SW 1271 (cell line): ENCODE results near the gene F7.

Experiments
- DNase-seq, 2 experiments: peaks; one replicate each; lab custom pipeline; 2025; lab: John Stamatoyannopoulos, UW

F7 gene

DNA sequence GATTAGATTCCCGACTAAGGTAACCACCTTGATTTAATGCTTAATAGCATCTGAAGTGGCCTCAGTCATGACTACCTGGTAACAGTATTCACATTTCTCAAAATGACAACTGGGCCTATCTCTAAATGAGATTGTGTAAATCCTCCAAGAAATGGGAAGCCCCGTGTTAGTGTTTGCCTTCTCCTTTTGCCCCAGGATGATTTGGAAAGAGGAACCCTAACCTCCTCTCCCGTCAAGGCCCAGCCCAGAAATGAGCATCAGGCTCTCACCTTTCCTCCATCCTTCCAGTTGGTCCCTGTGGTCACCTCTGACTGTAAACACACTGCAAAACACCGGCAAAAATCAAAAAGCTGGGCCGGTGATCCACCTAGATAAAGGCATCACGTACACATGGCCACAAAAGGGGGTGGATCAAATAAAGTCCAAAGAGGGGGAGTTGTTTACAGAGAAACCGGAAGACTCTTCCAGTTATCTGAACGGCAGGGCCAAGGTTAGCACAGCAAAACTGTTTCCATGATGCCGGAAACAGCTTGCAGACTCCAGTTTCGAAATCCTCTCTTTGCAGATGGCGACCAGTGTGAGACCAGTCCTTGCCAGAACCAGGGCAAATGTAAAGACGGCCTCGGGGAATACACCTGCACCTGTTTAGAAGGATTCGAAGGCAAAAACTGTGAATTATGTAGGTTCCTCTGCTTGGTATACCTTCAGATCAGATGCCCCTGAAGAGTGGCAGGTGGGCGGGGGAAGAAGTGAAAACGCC lies 33.4 kb downstream of the F7 start:
- DNase-seq: no peak

DNA sequence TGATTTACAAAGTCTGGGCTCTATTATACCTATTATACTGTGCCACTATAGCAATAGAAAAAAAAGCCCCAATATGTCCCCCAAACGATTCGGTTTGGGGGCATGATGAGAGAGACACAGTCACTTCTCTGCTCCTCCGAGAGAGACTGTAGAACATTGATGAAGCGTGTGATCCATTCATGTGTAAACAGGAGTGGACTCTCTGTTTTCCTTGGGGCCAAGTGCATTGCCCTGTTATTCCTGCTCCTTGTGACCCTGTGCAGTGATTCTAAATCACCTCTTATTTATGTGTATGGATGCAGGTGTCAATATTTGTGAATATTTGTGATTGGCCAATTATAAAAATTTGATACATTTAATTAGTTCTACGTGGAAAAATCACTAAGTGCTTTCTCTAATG lies 34.0 kb downstream of the F7 start:
- no peak for DNase-seq

DNA sequence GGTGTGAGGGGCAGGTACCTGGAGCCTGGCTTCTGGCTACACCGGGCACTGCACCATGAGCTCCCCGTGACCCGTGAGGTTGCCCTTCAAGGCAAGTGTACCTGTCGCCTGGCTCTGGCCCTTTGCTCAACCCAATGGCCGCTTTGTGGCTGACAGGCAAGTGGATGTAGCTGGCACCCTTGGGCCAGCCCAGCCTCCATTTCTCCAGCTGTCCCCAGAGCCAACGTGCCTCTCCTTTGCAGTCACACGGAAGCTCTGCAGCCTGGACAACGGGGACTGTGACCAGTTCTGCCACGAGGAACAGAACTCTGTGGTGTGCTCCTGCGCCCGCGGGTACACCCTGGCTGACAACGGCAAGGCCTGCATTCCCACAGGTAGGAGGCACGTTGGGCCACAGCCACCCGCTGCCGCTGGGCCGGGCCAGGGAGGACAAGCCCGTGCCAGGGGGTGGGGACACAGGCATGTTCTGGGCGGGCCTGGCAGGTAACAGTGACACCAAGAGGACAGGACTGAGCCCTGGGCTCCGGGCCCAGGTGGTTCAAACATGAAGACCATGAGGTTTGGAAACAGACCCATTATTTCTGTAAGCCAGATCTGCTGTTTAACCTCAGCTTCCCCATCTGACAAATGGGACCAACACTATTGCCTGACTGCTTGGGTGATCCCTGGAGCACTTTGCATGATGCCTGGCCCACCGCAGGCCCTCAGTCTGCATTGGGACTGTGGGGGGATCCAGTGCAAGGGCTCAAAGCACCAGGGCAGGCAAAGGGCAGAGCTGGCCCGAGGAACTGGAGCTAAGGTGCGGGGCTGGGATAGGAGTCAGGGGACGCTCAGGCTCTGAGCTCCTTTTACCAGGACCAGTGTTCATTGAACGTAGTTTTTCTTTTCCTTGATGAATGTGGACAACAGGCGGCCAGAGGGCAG lies 35.3 kb downstream of the F7 start:
- DNase-seq: no peak

DNA sequence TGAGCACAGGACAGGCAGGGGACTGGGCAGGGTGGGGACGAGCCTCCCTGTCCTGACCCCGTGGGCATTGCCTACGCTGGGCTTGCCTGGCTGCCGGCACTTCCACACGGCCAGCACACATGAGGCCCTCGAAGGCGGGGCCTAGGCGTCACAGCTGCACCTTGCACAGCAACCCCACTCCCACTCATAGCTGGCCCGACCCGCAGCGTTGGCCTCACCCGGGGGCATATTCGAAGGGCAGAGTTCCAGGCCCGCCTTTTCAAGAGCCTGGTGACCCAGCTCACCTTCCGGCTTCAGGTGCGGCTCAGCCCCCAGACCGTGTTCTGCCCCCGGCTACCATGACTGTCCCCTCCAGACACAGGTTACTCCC lies 36.0 kb downstream of the F7 start:
- DNase-seq: no peak

DNA sequence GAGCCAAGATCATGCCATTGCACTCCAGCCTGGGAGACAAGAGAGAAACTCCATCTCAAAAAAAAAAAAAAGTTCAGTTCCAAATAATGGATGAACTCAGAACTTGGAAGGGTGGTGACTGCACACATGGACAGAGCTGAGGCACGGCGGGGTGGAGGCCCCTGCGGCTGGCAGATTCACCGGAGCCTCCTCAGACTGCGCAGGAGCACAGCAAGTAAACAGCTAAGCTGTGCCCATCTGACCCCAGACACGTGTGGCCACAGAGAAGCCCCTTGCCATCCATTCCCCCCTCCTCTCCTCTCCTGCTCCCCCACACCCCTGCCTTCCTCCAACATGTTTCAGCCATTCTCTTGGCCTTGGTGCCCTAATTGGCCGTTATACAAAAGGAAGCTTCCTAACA lies 37.3 kb downstream of the F7 start:
- no peak for DNase-seq

DNA sequence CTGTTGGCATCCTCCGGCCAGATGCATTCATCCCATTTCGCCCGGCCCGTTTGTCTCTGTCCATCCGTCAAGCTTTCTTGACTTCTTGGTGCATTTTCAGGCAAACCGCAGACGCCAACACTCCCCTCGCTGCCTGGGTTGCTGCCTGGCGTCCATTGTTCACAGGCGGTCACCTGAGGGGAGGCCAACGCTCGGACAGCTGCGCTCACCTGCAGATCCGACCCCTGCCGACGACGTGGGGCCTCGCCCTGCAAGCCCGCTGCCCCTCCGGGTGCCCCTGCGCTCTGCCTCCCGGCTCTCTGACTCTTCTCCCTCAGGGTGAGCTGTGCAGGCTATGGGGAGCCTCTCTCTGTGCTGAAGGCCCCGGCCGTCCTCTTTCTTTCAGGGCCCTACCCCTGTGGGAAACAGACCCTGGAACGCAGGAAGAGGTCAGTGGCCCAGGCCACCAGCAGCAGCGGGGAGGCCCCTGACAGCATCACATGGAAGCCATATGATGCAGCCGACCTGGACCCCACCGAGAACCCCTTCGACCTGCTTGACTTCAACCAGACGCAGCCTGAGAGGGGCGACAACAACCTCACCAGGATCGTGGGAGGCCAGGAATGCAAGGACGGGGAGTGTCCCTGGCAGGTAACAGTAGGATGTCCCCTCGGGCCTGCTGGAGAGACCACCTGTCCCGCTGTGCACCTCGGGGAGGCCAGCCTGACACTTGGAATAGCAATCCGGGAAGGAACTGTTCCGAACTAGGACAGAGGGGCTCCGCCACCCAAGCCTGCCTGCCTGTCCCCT lies 38.1 kb downstream of the F7 start:
- no peak for DNase-seq

DNA sequence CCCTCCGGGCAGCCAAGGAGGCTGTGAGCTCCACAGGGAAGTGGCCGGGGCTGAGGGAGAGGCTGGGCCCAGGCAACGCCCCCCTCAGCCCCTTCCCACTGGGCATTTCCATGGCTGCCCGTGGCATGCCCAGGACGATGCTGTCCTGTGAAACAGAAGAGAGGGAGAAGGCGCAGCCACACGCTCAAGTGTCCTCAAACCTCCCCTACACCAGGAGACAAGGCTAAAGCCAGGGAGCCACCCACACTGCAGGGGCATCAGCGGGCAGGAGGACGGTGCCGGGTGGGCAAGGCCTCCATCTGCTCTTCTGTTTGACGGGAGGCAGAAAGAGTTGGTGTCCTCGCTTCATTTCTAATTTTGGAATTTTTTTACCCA lies 38.7 kb downstream of the F7 start:
- no peak for DNase-seq

DNA sequence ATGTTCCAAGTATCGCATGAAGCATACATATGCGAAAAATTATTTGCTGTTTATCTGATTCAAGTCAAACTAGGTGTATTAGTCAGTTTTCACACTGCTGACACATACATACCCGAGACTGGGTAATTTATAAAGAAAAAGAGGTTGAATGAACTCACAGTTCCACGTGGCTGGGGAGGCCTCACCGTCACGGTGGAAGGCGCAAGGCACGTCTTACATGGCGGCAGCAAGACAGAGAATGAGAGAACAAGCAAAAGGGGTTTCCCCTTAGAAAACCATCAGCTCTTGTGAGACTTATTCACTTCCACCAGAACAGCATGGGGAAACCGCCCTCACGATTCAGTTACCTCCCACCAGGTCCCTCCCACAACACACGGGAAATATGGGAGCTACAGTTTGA lies 39.9 kb downstream of the F7 start:
- no peak for DNase-seq

DNA sequence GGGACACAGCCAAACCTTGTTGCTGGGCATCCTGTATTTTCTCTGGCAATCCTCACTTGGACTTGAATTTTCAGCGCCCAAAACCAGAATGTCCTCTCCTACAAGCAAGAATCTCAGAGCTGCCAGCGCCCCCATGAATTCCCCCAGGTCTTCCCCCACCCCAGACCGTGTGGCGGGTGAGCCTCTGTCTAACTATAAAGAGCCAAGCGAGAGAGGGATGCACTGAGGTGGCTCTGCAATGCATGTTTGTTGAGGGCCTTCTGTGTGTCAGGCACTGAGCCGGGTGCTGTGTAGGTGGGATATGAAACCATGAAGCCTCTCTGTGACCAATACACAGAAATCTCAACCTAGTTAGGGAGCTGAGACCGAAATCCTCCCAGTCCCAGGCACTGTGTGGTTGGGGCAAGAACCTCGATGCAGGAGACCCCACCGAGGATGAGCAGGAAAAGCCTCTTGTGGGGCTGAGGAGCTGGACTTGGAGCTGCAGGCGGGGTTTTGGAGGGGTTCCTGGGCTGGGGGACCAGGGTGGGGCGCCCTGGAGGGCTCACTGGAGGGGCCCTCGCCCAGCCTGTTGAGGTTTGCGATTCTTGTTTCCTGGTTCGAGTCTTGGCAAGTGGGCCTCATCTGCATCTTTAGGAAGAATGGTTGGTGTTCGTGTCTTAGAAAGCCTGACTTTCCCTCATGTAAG lies 40.5 kb downstream of the F7 start:
- no peak for DNase-seq

DNA sequence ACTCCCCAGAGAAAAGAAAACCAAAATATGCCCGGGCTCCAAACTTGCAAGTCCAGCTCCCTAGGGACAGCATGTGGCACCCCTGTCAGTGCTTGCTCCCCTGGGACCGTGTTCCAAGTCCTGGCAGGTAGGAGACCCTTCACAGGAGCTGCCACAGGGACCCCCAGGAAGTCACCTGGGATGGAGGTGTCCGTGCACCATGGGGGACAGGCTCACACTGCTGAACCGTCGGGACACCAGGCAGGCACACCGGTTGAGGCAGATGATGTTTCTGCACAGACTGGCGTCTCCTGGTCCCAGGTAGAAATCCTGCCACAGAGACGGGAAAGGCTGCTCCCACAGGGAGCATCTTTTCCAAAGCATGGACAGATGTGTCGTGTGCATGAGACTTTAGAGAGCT lies 41.2 kb downstream of the F7 start:
- DNase-seq: no peak

DNA sequence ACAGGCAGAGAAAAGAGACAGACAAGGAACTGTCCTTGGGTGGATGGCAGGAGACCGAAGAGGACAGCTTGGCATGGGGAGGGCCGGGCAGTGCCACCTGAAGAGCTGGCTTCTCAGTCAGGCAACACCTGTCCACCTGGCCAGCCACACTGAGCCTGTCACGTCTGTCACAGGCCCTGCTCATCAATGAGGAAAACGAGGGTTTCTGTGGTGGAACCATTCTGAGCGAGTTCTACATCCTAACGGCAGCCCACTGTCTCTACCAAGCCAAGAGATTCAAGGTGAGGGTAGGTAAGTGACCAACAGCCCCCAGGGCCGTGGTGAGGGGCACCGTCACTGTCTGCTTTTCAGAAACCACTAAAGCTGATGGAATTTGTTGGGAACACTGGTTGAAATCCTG lies 41.6 kb downstream of the F7 start:
- DNase-seq: no peak

DNA sequence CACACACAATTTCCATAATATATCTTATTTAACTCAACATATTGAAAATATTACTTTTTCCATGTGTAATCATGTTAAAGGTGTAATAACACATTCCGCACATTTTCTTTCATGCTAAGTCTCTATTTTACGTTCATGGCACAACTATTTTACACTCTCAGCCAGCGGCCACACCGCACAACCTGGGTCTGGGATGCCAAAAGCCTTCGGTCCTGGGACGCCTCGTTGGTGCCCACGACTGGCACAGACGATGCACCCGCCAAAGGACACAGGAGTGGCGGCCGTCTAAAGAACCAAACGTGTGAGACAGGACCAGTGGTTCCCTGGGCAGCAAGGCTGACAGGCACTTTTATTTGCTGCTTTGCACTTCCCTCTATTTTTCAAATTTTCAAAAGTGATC lies 42.8 kb downstream of the F7 start:
- DNase-seq: no peak

DNA sequence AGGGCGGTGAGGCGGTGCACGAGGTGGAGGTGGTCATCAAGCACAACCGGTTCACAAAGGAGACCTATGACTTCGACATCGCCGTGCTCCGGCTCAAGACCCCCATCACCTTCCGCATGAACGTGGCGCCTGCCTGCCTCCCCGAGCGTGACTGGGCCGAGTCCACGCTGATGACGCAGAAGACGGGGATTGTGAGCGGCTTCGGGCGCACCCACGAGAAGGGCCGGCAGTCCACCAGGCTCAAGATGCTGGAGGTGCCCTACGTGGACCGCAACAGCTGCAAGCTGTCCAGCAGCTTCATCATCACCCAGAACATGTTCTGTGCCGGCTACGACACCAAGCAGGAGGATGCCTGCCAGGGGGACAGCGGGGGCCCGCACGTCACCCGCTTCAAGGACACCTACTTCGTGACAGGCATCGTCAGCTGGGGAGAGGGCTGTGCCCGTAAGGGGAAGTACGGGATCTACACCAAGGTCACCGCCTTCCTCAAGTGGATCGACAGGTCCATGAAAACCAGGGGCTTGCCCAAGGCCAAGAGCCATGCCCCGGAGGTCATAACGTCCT lies 43.4 kb downstream of the F7 start:
- no peak for DNase-seq

DNA sequence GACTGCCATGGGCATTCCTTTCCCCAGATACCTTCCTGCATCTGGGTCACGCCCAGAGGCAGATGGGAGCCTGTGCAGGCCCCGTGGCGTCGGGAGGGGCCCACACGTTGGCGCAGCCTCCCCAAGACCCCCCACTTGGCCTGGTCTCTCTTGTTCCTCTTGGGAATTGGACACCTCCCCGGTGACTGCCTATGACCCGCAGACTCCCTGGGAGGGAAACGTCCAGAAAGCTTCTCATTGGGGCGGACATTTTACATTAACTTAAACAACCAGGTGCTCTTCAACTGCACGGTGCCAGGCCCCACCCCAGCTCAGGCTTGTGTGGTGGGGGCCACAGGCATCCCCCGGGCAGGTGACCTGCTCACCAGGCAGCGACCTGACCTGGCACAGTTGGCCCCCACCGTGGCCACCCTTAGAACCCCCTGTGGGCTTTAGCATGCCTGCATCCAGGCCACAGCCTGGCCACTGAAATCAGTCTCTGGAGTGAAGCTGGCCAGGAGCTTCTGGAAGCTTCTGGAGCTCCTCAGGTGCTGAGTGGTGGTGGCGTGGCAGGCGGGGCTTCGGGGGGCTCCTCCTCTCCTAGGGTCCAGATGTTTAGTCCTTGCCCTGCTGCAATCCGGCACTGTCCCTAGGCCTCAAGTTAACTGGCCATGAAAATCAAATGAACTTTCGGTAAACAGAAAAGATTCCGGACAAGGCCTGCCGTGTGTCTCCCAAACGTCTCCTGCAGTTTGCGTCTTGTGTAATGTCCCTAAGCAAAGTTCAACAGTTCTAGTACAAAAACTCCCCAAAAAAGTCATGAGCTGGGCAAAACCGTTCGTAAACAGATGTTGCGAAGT lies 44.3 kb downstream of the F7 start:
- no peak for DNase-seq

DNA sequence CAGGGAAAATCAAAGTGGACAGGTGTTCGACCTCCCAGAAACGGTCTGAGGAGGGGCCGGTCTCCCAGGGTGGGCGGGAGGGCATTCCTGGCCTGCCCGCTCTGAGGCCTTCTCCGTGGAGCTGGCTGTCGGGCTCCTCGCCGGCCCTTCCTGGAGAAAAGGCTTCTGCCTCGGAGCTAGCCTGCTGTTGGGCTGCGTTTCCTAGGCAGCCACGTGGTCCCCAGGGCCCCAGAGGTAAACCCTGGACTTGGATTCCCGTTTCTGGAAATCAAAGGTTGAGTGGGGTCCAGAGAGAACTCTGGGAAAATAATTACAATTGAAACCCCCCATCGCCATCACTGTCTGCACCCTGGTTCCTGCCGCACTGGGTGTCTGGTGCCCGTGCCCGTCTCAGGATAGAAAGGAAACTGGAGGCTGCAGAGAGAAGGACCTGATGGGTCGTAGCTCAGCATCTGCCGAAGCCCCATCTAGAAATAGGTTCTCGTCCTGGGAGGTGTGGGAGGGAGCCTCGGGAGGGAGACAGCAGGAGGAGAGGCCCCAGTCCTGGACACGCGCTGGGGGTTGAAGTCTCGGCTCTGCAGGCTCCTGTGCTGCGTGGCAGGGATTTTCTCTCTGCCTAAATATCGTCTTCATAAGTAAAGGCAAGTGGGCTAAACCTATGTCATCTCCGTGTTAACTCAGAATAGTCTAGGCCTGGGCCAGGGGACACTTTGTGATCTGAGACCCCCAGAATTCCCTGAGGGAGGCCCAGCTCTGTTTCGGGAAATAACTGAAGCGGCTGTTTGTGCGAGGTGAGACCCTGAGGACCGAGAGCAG lies 45.2 kb downstream of the F7 start:
- DNase-seq: no peak

DNA sequence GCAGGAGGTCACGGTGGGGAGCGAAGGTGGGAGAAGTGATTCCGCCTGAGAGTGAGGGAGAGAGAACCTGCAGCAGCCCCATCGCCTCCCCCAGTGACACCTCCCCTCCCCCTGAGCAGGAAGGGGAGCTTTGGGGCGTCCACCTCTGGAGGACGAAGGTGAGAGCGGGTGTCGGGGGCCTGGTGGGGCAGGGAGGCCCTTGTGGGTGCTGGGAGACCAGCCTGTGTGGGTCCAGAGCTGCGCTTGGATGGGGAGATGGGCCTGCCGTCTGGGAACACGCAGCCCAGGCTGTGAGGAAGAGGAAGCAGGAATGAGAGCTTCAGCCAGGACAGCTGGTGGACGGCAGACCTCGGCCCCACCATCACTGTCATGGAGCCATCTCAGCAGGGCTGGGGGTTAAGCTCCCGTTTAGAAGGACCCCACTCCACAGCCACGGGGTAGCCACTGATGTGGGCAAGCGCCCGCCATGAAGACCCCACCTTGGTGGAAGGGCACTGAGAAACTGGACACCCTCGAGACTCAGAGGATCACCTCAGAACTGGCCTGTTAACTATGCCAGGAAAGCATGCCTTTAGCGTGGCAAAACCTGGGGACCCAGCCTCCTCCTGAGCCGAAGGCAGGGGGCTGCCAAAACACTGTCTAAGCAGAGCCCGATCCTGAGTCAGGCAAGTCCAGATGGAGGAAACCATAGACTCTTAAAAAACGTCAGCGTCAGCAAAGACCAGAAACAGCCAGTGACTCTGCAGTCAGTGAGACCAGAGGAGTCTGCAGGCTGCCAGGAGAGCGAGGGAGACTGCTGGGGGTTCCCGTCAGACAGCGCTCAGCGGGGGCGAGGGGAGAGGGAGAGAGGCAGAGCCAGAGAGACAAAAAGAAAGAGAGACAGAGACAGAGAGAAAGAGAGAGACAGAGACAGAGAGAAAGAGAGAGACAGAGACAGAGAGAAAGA lies 46.4 kb downstream of the F7 start:
- no peak for DNase-seq

DNA sequence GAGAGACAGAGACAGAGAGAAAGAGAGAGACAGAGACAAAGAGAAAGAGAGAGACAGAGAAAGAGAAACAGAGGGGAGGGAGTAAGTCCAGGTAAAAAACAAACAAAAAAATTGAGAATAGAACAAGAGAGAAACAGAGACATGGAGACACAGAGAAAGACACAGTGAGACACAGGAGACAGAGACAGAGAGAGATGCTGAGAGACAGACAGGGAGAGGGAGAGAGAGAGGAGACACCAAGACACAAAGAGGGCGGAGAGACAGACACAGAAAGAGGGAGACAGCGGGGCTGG lies 47.0 kb downstream of the F7 start:
- no peak for DNase-seq

DNA sequence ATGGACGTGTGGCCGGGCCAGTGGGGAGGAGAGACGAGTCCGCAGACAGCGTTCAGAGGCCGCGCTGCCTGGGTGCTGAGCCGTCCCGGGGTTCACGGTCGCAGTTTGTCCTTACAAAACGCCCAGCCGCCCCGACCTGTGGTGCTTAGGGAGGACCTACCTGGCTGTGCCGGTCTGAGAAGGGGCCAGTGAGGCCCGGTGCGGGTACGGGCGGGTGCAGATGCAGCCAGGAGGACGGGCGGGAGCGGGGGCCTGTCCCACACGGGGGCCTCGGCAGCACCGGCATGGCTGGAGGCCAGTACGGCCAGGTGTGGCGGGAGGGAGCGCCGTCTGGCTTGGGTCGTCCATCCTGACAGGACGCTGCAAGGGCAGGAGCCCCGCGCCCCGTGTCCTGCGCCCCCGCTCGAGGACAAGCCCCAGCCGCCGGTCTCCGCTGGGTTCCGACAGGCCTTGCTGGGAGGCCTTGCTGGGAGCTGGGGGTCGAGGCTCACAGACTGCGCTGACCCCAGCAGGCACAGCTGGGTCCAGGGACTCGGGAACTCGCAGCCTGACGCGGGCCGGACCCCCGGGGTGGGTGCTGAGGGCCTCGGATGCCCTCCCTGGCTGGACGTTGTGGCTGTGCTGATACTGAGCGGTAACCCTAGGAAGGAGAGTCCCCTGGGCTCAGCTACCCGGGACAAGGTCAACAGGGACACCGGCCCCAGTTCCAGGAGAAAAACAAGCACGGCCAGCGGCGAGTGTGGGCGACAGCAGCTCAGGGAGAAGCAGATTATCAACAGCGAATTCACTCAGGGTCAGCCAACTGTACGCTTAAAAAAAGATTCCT lies 47.6 kb downstream of the F7 start:
- no peak for DNase-seq
